H4 (cell line): Measurements from ENCODE around the gene SERPINI1. TPM values are rescaled to one million over a fixed set of nuclear protein-coding genes. Genes with fewer than 3 reads are reported as not detected.

Experiments used
- DNase-seq: peaks from one replicate; pipeline ENCODE4 v3.0.0-alpha.2; 2015; ENCODE audit warnings: low spot score
- total RNA-seq: library from RNA; depleted of rRNA; stranded (reverse); fragments of >200 nt; shearing (Covaris generic); gene quantifications from 2 replicates; pipeline ENCODE4 v1.2.3, GENCODE V29; 2014

The SERPINI1 gene
- total RNA-seq, 1 experiment from 2014 or later = 15.4 TPM

DNA sequence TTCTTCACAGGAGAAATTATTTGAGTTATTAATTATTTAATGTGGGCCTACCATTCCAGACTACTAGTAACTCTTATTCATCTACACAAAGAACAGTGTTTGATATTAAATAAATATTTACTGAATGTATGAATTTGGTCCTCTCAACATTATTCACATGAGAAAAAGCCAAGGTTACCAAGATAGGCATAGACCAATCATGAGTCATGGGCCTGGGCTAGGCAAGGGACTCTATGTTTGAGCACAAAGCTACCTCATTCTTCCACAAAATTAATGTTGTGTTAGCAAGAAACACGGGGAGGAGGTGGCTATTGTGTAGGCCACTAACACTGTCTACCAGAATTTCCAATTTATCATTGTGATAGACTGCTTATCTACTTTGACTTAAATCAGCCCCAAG lies 115.7 kb downstream of the SERPINI1 start:
- no peak for DNase-seq

GRCh38 chr3:167851749-167852148 lies 116.2 kb downstream of the SERPINI1 start:
- DNase-seq = no peak

GRCh38 chr3:167852216-167852615 lies 116.7 kb downstream of the SERPINI1 start:
- no peak for DNase-seq

GRCh38 chr3:167854063-167854462 lies 118.5 kb downstream of the SERPINI1 start:
- DNase-seq = no peak

DNA sequence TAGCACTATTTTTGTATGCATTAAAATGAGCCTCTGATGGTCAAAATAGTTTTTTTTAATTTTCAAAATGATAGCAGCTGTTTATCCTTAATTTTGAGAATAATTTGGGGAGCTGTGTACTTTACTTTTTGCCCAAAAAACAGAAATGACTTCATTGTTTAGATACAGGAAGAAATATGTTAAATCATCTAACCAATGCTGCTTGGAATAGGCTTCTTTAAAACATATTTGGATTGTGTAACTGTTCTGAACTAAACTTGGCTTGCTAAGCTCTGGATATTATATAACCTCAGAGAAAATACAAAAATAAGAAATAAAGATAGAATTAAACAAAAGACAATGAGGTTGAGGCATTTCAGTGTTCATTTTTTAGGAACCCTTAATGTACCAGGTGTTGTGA lies 119.3 kb downstream of the SERPINI1 start:
- no peak for DNase-seq

- no peak for DNase-seq
These were observed 119.8 kb downstream of the SERPINI1 start for GRCh38 chr3:167855306-167855705.

DNA sequence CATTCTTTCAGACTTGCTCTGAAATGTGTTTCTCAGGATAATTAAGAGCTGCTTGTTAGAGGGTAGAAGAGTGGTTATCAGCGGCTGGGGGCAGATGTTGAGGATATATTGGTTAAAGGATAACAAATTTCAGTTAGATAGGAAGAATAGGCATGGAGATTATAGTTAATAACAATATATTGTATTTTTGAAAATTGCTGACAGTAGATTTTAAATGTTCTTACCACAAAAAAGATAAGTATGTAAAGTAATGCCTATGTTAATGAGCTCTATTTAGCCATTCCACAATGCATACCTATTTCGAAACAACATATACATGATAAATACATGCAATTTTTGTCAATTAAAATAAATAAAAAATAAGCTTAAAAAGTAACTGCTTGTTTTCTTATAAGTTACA lies 123.3 kb downstream of the SERPINI1 start:
- DNase-seq = no peak

DNA sequence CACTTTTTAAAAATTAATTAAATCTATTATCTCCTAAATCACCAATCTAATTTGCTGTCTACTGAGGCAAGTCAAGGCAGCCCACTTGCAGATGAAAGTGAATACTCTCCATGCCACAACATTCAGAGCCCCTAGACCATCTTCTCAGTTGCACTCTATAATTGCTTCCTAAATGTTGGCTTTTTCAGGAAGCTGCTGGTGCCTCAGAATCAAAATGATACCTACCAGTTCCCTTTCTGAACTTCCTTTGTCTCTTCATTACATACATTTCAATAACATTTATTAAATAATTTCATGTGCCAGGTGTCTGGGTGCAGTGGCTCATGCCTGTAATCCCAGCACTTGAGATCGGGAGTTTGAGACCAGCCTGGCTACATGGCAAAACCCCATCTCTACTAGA lies 124.1 kb downstream of the SERPINI1 start:
- no peak for DNase-seq

DNA sequence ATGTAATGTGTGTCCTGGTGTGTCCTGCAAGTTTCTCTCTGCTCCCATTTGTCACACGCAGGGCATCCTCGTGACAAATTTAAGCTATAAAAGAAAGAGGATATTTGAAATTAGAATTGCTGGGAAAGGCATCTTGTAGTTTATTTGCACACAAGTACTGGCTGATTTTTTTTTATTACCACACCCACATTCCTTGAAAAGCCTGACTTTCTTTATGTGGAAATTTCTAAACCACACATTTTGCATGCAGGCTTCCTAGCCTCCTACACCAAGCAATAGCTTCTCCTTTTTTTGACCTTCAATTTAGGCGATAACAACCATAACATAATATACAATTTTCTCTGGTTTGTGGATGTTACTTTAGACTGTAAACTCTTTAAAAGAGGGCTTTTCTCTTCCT lies 126.1 kb downstream of the SERPINI1 start:
- peak; percentile 45 for DNase-seq

DNA sequence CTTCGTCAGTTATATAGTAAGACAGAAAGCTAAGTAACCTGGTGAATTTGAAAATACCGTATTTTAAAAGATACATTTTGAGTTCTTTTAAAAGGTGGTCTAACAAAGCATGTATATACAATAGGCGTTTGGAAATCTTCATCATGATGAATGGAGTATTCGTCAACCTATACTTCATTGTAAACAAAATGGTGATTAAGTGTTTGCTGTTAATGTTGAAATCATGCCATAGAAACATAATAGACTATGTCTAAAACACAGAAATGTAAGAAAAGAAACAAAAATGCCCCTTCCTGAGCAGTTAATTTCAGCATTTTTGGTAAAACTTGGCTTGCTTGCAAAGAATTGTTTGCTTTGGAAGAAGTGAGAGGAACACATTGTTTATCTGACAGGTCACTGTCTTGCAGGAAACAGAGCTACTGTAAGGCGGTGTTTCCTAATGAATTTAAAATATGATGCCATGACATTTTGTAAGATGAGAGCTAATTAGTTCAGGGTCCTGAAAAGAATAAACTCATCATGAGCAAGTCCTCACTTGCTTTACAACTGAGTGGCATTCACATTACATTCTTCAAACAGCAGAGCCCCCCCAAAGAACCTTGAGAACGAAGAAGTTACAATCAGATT lies 126.7 kb downstream of the SERPINI1 start:
- DNase-seq = no peak

DNA sequence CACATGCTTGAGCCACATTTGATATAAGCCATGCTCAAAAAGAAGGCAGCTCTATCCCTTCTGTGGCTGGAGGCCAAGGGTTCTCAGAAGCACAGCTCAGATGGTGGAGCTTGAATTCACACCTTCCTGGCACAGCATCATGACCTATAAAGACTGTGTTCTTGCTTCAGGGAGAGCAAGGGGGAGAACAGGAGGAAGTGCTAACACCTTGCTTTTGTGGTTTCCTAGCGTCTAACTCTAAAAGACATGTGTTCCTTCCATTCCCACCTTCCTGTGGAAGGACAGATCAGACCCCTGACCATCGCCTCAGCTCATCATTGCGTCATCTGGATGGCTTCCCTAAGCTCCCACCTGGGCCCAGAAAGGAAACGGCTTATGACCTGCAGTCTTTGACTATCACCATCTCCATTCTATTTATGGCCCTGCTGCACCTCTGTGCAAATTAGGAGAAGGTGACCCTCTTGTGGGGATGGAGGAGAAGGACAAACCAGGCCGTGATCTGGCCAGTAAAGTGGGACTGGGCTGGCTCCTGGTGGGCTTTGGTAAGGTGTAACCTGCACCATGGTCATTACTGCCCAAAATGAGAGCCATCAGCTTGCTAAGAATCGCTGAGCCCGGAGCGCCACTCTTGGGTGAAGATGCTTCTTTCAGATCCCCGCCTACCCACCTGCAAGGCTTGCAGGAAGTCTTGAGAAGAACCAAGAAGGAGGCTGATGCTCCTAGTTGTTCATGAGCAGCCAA lies 128.5 kb downstream of the SERPINI1 start:
- DNase-seq = no peak

DNA sequence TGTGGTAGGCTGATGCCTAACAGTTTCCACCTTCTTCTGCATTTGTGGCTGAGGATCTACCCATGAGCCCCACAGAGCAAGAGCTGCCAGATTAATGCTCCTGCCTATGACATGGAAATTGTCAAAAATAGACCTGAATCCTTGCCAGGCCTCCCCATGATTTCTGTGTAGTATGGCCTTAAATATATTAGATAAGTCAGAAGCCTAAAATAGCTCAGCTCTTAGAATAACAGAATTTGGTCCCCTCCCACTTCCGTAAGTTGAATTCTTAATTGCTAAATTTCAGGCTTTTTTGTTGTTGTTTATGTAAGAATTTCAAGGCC lies 129.0 kb downstream of the SERPINI1 start:
- DNase-seq = no peak

- no peak for DNase-seq
These were observed 130.8 kb downstream of the SERPINI1 start for GRCh38 chr3:167866331-167866730.

GRCh38 chr3:167867981-167868380 lies 132.5 kb downstream of the SERPINI1 start:
- no peak for DNase-seq

- DNase-seq = no peak
These were observed 134.7 kb downstream of the SERPINI1 start for GRCh38 chr3:167870181-167870580.

DNA sequence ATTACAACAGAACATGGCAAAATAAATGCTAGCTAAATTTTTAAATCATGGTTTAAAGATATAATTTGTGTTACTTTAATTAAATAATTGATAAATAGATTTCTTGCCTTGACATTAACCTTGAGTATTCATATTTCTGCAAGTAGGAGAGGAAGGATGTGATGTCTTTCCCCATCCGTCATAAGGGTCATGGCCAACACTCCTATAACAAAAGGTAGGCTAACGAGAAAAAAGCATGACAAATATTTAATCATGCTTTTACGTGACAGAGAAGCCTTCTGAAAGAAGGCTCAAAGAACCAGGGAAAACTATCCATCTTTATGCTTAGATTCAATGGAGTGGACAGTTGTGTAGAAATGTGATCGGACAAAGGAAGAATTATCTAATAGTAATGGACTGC lies 135.2 kb downstream of the SERPINI1 start:
- no peak for DNase-seq

DNA sequence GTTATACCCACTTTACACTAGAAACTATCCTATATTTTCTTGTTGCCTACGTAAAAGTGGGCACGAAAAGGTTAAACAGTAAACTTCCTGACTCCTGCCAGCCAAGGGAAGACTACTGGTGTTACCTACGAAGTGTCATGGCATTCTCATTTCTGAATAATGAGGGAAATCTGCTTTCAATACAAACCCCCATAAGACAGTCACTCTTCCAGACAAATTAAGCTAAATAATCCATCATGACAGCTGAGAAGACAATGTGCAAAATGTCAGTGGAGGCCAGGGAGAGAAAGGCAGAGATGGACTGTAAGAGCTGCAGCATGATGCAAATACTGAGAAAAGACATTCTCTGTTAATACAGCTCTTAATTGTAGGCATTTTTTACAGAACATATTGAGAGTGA lies 136.5 kb downstream of the SERPINI1 start:
- DNase-seq = no peak

DNA sequence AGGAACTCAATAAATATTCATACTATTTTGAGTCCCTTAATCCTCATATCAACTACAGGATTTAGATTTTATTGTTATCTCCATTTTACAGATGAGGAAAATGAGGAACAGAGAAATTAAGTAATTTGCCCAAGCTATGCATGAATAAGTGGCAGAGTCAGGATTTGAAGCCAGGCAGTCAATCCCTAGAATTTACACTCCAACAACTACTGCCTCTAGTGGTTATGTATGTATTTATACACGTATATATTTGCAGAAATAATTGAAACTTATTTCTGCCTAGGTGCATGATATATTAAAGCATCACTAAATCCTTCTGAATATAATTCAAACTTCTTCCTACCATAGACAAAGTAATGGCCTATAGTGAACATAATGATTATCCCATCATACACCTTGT lies 137.4 kb downstream of the SERPINI1 start:
- DNase-seq = no peak

DNA sequence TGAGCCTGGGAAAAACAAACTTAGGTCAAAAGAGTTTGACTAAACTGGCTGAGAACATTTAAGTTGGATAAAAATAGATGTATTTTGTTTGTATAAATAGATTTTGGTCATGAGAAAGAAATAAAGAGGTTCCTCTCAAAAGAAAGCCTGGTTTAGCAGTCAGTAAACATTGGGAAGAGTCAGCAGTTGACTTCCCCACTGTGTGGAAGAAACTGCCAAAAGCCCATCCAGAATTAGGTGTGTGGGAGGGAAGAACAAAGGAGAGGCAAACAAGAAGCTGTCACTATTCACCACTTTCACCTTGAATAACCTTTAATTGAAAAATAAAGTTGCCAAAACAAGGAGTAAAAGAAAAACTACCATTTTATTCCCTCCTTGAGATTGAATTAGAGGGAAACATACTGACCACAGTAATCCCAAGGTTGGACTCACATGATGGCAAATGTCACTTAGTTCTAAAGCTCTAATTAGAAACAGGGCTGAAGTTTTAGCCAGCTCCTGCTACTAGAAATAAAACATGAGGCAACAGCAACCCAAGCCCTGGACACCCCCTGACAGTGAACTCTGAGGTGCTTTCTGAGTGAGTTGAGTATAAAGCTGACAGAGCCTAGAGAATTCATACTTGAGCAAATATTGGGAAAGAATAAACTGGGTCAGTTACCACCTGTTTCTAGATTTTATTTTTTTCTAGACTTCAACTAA lies 139.3 kb downstream of the SERPINI1 start:
- no peak for DNase-seq
